Stimulated activated memory B cell treated with anti-CD40 and anti-IgM and Interleukin-4, amounts not matched to agents 10 μg/mL and 1 μg/mL and 100 μg/mL, for 72 hours (primary cell): ENCODE results near the gene ATG4B.

Experiments
- ATAC-seq: fragments of 150-1000 bp; cut with Tn5 transposase; 2 replicates; pipeline ENCODE4 v1.10.0; 2021
- H3K27ac Mint-ChIP-seq: one replicate; pipeline ENCODE4 v1.8.0; 2022; ENCODE audit warnings: mild to moderate bottlenecking, mixed read lengths
- H3K27me3 Mint-ChIP-seq: one replicate; pipeline ENCODE4 v1.8.0; 2022; ENCODE audit warnings: mixed read lengths
- H3K36me3 Mint-ChIP-seq: one replicate; pipeline ENCODE4 v1.8.0; 2022; ENCODE audit warnings: mixed read lengths
- H3K4me1 Mint-ChIP-seq: one replicate; pipeline ENCODE4 v1.8.0; 2022; ENCODE audit warnings: mixed read lengths
- H3K4me3 Mint-ChIP-seq: one replicate; pipeline ENCODE4 v1.8.0; 2022; ENCODE audit warnings: mild to moderate bottlenecking, moderate library complexity, mixed read lengths
- H3K9me3 Mint-ChIP-seq: one replicate; pipeline ENCODE4 v1.8.0; 2022; ENCODE audit warnings: mixed read lengths

ATG4B gene

DNA sequence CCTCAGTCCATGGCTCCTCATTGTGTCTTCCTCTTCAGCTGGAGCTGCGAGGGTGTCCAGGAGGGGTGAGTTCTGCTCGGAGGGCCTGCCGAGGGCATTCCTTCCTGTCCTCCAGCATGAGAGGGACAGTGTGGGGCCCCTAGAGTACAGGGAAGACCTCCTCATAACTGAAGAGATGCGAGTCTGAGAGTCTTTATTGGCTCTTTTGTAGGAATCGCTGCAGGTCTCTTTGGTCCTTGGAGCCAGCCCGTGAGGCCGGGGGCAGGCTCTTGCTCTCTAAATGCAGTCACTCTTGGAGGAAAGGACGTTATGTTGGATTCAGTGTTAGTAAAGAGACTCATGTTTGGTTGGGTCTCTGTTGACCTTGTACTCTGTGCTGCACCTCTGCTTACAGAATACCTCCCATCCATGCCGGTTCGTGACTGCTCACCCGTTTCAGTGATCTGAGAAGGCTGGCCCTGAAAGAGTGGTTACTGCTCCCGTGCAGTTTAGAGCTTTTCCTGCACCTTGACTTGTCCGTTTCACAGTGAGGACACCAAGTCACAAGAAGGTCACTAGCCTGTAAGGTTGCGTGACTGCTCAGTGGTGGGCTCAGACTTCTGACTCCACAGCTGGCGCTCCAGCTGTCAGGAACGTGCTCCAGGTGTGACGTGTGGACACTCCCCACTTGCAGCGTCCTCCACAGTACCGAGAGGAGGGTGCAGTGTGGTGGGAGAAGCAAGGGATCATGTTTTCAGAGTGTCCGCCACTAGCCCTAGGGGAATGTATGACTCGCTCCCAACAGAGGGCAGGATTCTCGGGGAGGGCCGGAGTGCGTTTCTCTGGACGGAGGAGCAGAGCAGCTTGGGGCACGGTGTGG is 7.8 kb downstream of the ATG4B start:
- Mint-ChIP-seq H3K27me3 (no peaks in the 10 kb centered on the region), H3K4me3 (no peak overlapping the region), H3K4me1 (peaks cover 35% of the 10 kb centered on the region), H3K9me3 (no peaks in the 10 kb centered on the region), H3K27ac (no peak overlapping the region), H3K36me3 (peaks cover 5% of the 10 kb centered on the region)
- ATAC-seq = no peak

DNA sequence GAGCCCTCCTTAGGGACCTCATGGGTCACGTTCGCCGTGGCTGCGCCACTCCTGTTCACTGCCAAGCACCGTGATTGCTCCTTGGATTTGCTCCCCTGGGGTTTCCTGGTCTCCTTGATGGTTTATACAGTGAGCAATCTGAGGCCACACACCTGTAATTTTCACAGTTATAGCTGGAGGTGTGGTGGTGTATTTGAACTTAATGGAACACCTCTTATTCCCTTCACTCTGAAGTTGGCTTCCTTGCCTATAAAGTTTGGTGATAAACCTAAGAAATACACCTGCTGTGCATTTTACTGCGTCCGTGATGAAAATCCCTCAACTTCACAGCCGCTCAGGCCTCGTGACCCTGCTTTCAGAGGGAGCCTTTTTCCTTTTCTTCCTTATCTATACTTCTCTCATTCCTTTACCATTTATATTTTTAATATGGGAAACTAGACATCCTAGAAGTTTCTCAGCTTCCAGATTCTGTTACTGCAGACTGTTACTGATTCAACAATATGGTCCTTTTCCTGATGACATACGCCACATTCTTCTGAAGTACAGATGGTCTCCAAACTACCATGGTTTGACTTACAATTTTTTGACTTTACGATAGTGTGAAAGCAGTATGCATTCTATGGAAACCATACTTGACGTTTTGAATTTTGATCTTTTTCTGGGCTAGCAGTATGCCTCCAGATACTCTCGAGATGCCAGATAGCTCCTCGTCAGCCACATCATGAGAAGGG is 8.6 kb downstream of the ATG4B start:
- Mint-ChIP-seq H3K4me3 (no peak overlapping the region), H3K27me3 (no peaks in the 10 kb centered on the region), H3K27ac (no peak overlapping the region), H3K36me3 (peaks cover 4% of the 10 kb centered on the region), H3K4me1 (peaks cover 27% of the 10 kb centered on the region), H3K9me3 (no peaks in the 10 kb centered on the region)
- no peak for ATAC-seq

DNA sequence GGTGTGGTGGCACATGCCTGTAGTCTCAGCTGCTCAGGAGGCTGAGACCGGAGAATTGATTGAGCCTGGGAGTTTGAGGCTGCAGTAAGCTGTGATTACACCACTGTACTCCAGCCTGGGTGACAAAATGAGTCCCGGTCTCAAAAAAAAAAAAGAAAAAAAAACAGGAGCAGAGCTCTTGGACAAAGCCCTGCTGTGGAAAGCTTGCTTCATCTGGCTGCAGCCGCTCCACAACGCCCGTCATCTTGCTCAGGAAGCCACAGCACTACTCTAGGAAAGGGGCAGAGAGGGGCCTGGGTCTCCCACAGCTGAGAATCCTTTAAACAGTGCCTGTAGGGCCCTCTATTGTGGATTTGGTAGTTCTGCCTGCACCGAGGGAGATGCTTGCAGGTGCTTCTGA is 11.0 kb downstream of the ATG4B start:
- H3K36me3 Mint-ChIP-seq = peaks cover 20% of the 10 kb centered on the region
- no peak overlapping the region for H3K4me3 Mint-ChIP-seq
- H3K27ac Mint-ChIP-seq = no peak overlapping the region
- H3K9me3 Mint-ChIP-seq = no peaks in the 10 kb centered on the region
- no peaks in the 10 kb centered on the region for H3K27me3 Mint-ChIP-seq
- H3K4me1 Mint-ChIP-seq = peaks cover 4% of the 10 kb centered on the region
- no peak for ATAC-seq

DNA sequence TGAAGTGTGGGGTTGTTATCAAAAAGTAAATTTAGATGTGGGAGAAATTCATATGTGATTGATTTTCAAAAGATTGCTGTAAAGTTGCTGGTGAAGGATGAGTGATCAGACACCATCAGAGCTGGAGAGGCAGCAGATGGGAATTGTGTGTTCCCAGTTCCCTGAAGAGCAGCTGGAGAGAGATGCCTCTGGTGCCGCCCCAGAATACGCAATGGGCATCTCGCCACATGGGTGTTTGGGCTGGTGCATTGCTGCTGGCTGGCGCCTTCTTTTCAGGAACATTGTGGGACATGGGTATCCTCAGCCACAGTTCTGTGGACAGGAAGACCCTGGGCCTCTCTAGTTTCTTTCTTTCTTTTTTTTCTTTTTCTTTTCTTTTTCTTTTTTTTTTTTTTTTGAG is 11.9 kb downstream of the ATG4B start:
- H3K9me3 Mint-ChIP-seq = no peaks in the 10 kb centered on the region
- no peak overlapping the region for H3K27ac Mint-ChIP-seq

DNA sequence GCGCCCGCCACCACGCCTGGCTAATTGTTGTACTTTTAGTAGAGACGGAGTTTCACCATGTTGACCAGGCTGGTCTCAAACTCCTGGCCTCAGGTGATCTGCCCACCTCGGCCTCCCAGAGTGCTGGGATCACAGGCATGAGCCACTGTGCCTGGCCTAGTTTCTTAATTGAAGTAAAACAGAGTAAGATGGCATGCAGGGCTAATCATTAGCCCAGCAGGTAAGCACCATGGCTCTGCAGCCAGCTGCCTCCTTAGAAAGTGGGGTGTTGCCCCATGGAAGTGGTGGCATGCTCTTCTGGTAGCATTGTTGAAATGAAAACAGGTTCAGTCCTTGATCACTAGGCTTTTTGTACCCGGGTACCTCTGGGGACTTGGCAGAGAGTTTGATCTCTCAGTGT is 12.4 kb downstream of the ATG4B start:
- no peak overlapping the region for H3K27ac Mint-ChIP-seq
- no peak for ATAC-seq
- no peaks in the 10 kb centered on the region for H3K9me3 Mint-ChIP-seq
- no peak overlapping the region for H3K4me3 Mint-ChIP-seq
- peaks cover 26% of the 10 kb centered on the region for H3K36me3 Mint-ChIP-seq
- H3K27me3 Mint-ChIP-seq = no peaks in the 10 kb centered on the region
- peaks cover 4% of the 10 kb centered on the region for H3K4me1 Mint-ChIP-seq

More for the DNA sequence above, 11.9 kb downstream of the ATG4B start:
- peaks cover 20% of the 10 kb centered on the region for H3K36me3 Mint-ChIP-seq
- ATAC-seq = no peak
- H3K27me3 Mint-ChIP-seq = no peaks in the 10 kb centered on the region
- H3K4me1 Mint-ChIP-seq = peaks cover 4% of the 10 kb centered on the region
- H3K4me3 Mint-ChIP-seq = no peak overlapping the region

DNA sequence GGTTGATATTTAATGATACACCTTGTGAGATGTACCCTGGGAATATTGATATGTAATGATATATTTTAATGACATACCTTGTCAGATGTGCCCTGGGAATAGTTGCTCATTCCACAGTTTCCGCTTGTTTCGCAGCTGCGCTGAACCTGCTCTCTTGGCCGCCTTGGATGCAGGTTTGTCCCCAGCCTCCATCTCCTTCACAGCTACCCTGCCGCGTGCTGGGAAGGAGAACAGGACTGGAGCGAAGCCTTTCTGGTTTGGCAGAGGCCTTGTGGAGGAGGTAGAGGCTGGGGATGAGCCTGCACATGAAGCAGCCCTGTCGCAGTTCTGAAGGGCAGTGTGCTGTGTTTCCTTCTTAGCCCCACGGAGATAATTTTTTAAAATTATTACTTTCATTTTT is 14.6 kb downstream of the ATG4B start:
- no peaks in the 10 kb centered on the region for H3K4me1 Mint-ChIP-seq
- no peak overlapping the region for H3K27ac Mint-ChIP-seq
- no peaks in the 10 kb centered on the region for H3K9me3 Mint-ChIP-seq
- H3K27me3 Mint-ChIP-seq = no peaks in the 10 kb centered on the region
- no peak overlapping the region for H3K4me3 Mint-ChIP-seq
- no peak for ATAC-seq
- peaks cover 45% of the 10 kb centered on the region for H3K36me3 Mint-ChIP-seq

DNA sequence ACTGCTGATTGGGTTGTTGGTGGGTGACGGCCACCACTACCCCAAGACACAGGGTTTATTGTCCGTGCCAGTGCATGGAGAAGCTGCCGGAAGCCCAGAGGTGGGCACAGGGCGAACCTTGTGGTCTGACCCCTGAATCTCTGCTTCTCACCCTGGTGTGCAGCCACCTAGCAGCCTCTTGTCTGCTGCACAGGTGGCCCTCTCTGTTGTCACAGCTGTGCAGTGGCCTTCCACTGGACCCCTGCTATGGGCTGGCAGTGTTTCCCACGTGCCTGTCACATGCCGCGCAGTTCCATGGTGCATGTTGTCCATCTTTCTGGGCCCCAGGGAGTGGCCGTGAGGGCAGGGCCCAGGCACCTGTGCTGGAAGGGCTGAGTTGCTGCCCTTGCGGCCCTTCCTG is 15.2 kb downstream of the ATG4B start:
- Mint-ChIP-seq H3K4me1 (no peaks in the 10 kb centered on the region), H3K27ac (no peak overlapping the region), H3K4me3 (no peak overlapping the region), H3K9me3 (no peaks in the 10 kb centered on the region), H3K36me3 (peaks cover 51% of the 10 kb centered on the region), H3K27me3 (no peaks in the 10 kb centered on the region)
- ATAC-seq = no peak

DNA sequence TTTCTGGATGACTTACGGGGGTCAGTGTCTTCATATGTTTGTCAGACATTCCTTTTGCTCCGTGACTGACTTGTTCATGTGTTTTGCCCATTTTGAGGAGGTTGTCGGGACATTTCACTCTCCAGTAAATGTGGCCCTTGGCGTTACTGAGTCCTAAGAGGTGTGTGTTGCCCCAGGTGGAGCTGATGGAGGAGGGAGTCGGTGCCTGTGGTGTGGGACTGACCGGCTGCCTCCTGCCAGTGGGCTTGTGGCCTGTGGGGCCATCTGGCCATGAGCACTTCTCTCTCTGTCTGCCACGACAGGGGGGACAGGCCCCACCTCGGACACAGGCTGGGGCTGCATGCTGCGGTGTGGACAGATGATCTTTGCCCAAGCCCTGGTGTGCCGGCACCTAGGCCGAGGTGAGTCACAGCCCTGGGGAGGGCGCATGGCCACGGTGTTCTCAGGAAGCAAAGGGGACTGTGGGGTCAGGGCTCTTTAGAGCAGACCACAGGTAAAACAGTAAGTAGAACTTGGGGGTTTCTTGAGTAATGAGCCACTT is 15.8 kb downstream of the ATG4B start:
- Mint-ChIP-seq H3K4me1 (no peaks in the 10 kb centered on the region), H3K27me3 (no peaks in the 10 kb centered on the region), H3K9me3 (no peaks in the 10 kb centered on the region), H3K27ac (no peak overlapping the region), H3K36me3 (peaks cover 53% of the 10 kb centered on the region), H3K4me3 (no peak overlapping the region)
- no peak for ATAC-seq

DNA sequence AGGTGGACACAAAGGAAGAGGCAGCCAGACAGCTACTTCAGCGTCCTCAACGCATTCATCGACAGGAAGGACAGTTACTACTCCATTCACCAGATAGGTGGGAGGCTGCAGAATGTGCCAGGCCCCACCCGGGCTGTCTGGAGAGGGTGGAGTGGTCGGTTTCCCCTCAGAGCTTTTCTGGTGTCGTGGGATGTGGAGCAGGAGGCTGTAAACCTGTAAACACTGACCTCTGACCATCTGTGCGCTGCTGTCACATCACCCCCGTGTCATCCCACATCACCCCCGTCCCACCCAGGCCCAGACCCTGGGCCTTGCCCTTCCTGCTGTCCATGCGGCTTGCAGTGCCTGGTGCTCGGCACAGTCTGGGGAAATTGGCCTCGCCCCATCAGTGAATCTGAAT is 17.1 kb downstream of the ATG4B start:
- H3K36me3 Mint-ChIP-seq = peaks cover 61% of the 10 kb centered on the region

DNA sequence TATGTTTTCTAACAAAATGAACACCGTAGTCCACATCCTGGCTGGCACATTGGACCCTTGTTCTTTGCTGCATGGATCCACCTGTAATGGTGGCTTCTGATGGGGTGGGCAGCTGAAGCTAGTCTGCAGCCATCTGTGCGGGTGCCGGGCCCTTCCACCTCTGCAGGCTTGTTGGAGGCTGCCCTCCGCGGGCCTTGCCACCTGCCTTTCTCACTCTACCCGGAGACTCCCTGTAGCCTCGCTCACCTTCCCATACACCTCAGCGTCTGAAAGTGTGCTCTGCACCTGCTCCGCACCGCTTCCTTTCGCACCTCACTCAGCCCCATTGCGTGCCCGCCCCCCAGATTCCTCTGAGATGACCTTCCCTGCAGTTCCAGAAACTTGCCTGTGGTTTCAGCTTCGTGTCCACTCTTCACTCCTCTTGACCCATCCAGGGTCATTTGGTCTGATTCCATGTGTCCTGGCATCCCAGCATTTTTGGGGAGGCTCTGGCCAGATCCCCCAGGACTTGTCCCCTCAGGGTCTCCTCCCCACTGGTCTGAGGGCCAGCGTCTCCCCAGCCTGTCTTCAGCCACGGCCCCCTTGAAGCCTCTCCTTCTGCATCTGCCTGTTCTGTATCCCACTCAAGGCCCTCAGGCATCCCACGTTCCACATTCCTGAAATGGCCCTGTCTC is 18.2 kb downstream of the ATG4B start:
- Mint-ChIP-seq H3K27ac (no peak overlapping the region), H3K9me3 (no peaks in the 10 kb centered on the region), H3K4me1 (no peaks in the 10 kb centered on the region), H3K27me3 (no peaks in the 10 kb centered on the region), H3K36me3 (peaks cover 70% of the 10 kb centered on the region), H3K4me3 (no peak overlapping the region)
- ATAC-seq = no peak

More for the DNA sequence above, 17.1 kb downstream of the ATG4B start:
- H3K4me3 Mint-ChIP-seq = no peak overlapping the region
- no peak for ATAC-seq
- H3K27me3 Mint-ChIP-seq = no peaks in the 10 kb centered on the region
- H3K27ac Mint-ChIP-seq = no peak overlapping the region
- H3K4me1 Mint-ChIP-seq = no peaks in the 10 kb centered on the region
- no peaks in the 10 kb centered on the region for H3K9me3 Mint-ChIP-seq

DNA sequence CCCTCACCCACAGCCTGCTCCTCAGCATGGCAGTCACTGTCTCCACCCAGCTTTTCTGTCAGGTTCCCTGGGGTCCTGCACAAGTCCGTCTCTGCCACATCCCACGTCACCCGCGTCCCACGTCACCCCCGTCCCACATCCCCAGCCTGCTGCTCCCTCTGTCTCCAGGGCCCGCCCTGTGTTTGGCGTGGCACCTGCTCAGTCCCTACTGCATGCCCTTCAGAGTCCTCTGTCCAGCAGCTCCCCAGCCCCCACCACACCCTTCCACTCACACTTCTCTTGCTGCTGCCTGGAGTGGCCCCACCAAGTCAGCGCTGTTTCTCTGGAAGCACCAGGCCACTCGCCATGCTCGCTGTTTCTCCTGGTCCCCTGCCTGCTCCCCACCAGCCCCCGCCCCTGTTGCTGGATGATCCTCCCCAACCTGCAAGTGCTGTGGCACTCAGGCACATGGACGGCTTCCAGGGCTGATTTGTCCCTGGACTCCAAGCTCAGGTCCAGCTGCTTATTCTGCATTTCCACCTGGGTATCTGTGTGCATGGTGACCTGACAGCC is 18.8 kb downstream of the ATG4B start:
- no peak overlapping the region for H3K27ac Mint-ChIP-seq
- no peak for ATAC-seq
- no peaks in the 10 kb centered on the region for H3K9me3 Mint-ChIP-seq
- H3K4me3 Mint-ChIP-seq = no peak overlapping the region
- peaks cover 69% of the 10 kb centered on the region for H3K36me3 Mint-ChIP-seq
- no peaks in the 10 kb centered on the region for H3K27me3 Mint-ChIP-seq
- H3K4me1 Mint-ChIP-seq = no peaks in the 10 kb centered on the region

DNA sequence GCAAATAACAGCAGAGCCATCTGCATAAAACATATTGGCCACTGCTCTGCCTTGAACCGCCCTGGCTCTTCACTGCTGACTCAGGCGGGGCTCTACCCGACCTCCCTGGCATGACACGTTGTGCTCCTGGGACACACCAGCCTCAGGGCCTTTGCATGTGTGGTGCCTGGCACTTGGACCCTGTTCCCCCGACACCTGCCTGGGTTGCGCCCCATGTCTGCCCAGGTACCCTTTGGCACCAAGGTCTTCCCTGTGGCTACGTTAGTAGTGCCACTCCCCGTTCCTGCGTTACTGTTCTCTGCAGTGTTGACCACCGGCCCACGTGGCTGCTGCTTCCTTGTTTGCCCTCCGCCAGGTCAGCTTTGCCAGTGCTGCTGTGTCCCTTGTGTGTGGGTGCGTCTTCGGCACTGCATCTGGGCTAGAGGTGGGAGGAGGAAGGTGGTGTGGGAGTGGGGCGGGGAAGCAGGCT is 20.3 kb downstream of the ATG4B start:
- Mint-ChIP-seq H3K9me3 (no peaks in the 10 kb centered on the region), H3K27ac (no peak overlapping the region), H3K4me1 (no peaks in the 10 kb centered on the region), H3K27me3 (no peaks in the 10 kb centered on the region), H3K4me3 (no peak overlapping the region), H3K36me3 (peaks cover 61% of the 10 kb centered on the region)
- no peak for ATAC-seq

DNA sequence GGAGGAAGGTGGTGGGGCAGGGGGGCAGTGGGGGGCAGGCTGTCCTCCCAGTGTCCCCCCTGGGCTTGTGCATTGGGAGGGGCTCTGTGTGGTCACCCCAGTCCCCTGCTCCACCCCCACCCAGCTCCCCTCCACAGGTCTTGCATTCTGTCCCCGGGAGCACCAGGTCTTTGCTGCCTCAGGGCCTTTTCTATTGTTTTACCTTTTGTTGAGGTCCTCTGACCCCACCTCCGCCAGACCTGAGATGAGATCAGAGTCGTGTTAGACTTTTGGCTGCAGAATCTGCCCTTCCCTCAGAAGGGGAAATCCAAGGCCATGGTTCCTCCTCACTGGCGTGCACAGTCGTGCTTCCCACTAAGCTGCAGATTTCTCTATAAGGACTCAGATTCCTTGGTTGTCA is 20.8 kb downstream of the ATG4B start:
- no peaks in the 10 kb centered on the region for H3K4me1 Mint-ChIP-seq
- H3K36me3 Mint-ChIP-seq = peaks cover 61% of the 10 kb centered on the region
- no peak overlapping the region for H3K4me3 Mint-ChIP-seq
- H3K27me3 Mint-ChIP-seq = no peaks in the 10 kb centered on the region
- no peaks in the 10 kb centered on the region for H3K9me3 Mint-ChIP-seq
- ATAC-seq = no peak
- no peak overlapping the region for H3K27ac Mint-ChIP-seq

DNA sequence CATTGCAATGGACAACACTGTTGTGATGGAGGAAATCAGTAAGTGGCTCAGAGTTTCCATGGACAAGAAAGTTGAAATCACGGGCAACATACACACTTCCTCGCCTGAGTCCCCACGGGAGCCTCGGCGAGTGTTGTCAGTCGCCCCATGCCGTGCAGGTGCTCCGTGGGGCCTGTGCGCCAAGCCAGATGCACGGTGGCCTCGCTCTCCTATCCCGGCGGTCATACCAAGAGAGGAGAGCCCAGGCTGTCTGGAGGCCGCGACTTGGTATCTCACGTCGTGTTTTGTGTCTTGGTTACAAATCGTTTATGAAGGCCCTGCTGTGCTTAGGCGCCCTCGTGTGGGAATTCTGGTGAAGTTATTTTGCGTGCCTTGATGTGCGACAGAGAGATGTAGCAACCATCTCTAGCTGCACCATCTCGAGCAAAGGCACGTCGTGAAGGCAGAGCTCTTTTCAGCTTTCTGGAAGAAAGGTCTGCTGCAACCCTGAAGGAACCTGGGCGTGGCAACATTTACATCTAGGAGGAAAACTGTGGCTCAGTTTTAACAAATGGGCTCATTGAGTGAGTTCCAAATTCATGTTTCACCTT is 21.8 kb downstream of the ATG4B start:
- Mint-ChIP-seq H3K9me3 (no peaks in the 10 kb centered on the region), H3K4me1 (no peaks in the 10 kb centered on the region), H3K36me3 (peaks cover 61% of the 10 kb centered on the region), H3K27ac (no peak overlapping the region), H3K27me3 (no peaks in the 10 kb centered on the region), H3K4me3 (no peak overlapping the region)
- no peak for ATAC-seq
